B cell (primary cell): ENCODE data around the gene TTLL11. TPM values are rescaled to one million over a fixed set of nuclear protein-coding genes. Genes with fewer than 3 reads are reported as not detected.

Experiments
- ATAC-seq: fragments of 200-7000 bp; cut with Tn5 transposase; one replicate; pipeline ENCODE4 v1.10.0; 2021; ENCODE audit warnings: low read depth, mild to moderate bottlenecking, moderate number of reproducible peaks, moderate library complexity
- CTCF ChIA-PET: fragments of 350-600 bp; sonication (Branson Sonifier 250); formaldehyde crosslinking; loops from one replicate; lab custom pipeline; 2021; ENCODE audit warnings: antibody characterized with exemption, inconsistent platforms; lab: Charles Lee
- POLR2A ChIA-PET: fragments of 350-600 bp; sonication (Branson Sonifier 250); formaldehyde crosslinking; loops from one replicate; lab custom pipeline; 2021; ENCODE audit warnings: antibody characterized with exemption; lab: Charles Lee
- DNase-seq: peaks from one replicate; pipeline ENCODE4 v3.0.0; 2013
- H2AFZ ChIP-seq: 2 replicates; pipeline ENCODE4 v1.6.1; 2012; ENCODE audit warnings: mild to moderate bottlenecking, low read depth, low read length; ENCODE audit not compliant: insufficient read depth, poor library complexity, severe bottlenecking
- H3K27ac ChIP-seq, 2 donors: 1 replicate in 1 of 2; 2 replicates in 1 of 2; pipeline ENCODE4 v1.5.1; 2012 to 2013; ENCODE audit warnings: low read length in 2 of 2, mild to moderate bottlenecking in 2 of 2, moderate library complexity in 1 of 2
- H3K27me3 ChIP-seq, 4 experiments: fragments of 200-600 bp in 1 of 4; sonication (generic) in 1 of 4; replicated peaks in 1 of 4; 1 replicate in 2 of 4; 2 replicates in 2 of 4; pipeline versions ENCODE4 v1.6.1 to v1.7.0; 2013 to 2016; ENCODE audit warnings: low read length in 3 of 4, mild to moderate bottlenecking in 2 of 4, mixed read lengths in 1 of 4, moderate library complexity in 1 of 4; ENCODE audit not compliant: insufficient read depth in 4 of 4, control insufficient read depth in 3 of 4; ENCODE audit errors: control extremely low read depth in 1 of 4
- H3K36me3 ChIP-seq, 2 experiments: replicated peaks in 1 of 2; 1 replicate in 1 of 2; 2 replicates in 1 of 2; pipeline versions ENCODE4 v1.6.1 to v1.7.1; 2013; ENCODE audit warnings: low read length in 1 of 2; ENCODE audit not compliant: insufficient read depth in 2 of 2, control insufficient read depth in 1 of 2; ENCODE audit errors: control extremely low read depth in 1 of 2, extremely low read depth in 1 of 2
- H3K4me1 ChIP-seq, 2 donors: fragments of 200-600 bp in 1 of 2; sonication (generic) in 1 of 2; 1 replicate in 1 of 2; 2 replicates in 1 of 2; pipeline versions ENCODE4 v1.5.1 to v1.6.1; 2013 to 2017; ENCODE audit warnings: low read length in 2 of 2; ENCODE audit not compliant: control insufficient read depth in 2 of 2, insufficient read depth in 2 of 2
- H3K4me2 ChIP-seq: replicated peaks from 2 replicates; pipeline ENCODE3; 2012; ENCODE audit warnings: mild to moderate bottlenecking, low read depth, low read length; ENCODE audit not compliant: poor library complexity, severe bottlenecking
- H3K4me3 ChIP-seq, 5 experiments: fragments of 200-600 bp in 1 of 5; sonication (generic) in 1 of 5; 1 replicate in 3 of 5; 2 replicates in 2 of 5; pipeline versions ENCODE4 v1.5.1 to v1.7.0; 2011 to 2016; ENCODE audit warnings: low read length in 4 of 5, mild to moderate bottlenecking in 4 of 5, low read depth in 2 of 5, control low read depth in 1 of 5, moderate library complexity in 1 of 5; ENCODE audit not compliant: insufficient read depth in 1 of 5; ENCODE audit errors: control extremely low read depth in 1 of 5, extremely low read depth in 1 of 5
- H3K79me2 ChIP-seq: fragments of 200-600 bp; sonication (generic); one replicate; pipeline ENCODE4 v1.6.0; 2016; ENCODE audit warnings: low read length; ENCODE audit not compliant: control insufficient read depth, insufficient read depth
- H3K9ac ChIP-seq: fragments of 200-600 bp; sonication (generic); 2 replicates; pipeline ENCODE4 v1.6.1; 2017; ENCODE audit warnings: mild to moderate bottlenecking, low read length, moderate library complexity
- H3K9me3 ChIP-seq, 3 donors: one replicate each; pipeline versions ENCODE4 v1.6.1 to v1.7.1; 2013; ENCODE audit warnings: low read length in 2 of 3; ENCODE audit not compliant: control insufficient read depth in 2 of 3, insufficient read depth in 1 of 3; ENCODE audit errors: control extremely low read depth in 1 of 3
- H4K20me1 ChIP-seq: 2 replicates; pipeline ENCODE4 v1.6.0; 2012; ENCODE audit warnings: mild to moderate bottlenecking, low read length; ENCODE audit not compliant: insufficient read depth, control insufficient read depth, poor library complexity, severe bottlenecking
- H3K27ac Mint-ChIP-seq: one replicate; pipeline ENCODE4 v1.8.0; 2021; ENCODE audit warnings: mixed read lengths
- H3K27me3 Mint-ChIP-seq: one replicate; pipeline ENCODE4 v1.8.0; 2021; ENCODE audit warnings: mixed read lengths
- H3K4me1 Mint-ChIP-seq: one replicate; pipeline ENCODE4 v1.8.0; 2021; ENCODE audit warnings: mixed read lengths
- H3K4me3 Mint-ChIP-seq: one replicate; pipeline ENCODE4 v1.8.0; 2021; ENCODE audit warnings: mixed read lengths
- H3K9me3 Mint-ChIP-seq: one replicate; pipeline ENCODE4 v1.8.0; 2022; ENCODE audit warnings: mixed read lengths; ENCODE audit not compliant: insufficient read depth
- EZH2 ChIP-seq: IDR thresholded peaks from 2 replicates; pipeline ENCODE4 v1.6.1; 2012; ENCODE audit warnings: borderline replicate concordance, low read depth, mild to moderate bottlenecking, moderate library complexity, low read length; ENCODE audit not compliant: insufficient read depth, poor library complexity, severe bottlenecking
- WGBS: methylation state at CpG from one replicate; pipeline ENCODE4 v1.1.5; 2013; ENCODE audit warnings: missing lambda C conversion rate; ENCODE audit not compliant: insufficient coverage; 5-methylcytosine and 5-hydroxymethylcytosine counted together
- intact Hi-C: fragments of 100-400 bp; cut with micrococcal nuclease; formaldehyde crosslinking; loops from one replicate; pipeline ENCODE4 v1.10.0; 2022
- polyA plus RNA-seq: library from polyadenylated mRNA; depleted of rRNA; stranded (reverse); fragments of >200 nt; gene quantifications from 2 replicates; pipeline ENCODE4 v1.2.3, GENCODE V29; 2012
- total RNA-seq, 2 donors: library from RNA; stranded (reverse); fragments of 120-200 nt in 1 of 2; gene quantifications; 1 replicate in 1 of 2; 2 replicates in 1 of 2; pipeline versions ENCODE4 v1.2.3 to v1.2.4, GENCODE V29; 2013 to 2022
- TF ChIP-seq, protein P1 (sequence below): fragments of 200-600 bp; IDR thresholded peaks from one replicate; pipeline ENCODE4 v1.8.0; 2022; ENCODE audit warnings: antibody characterized with exemption, mild to moderate bottlenecking

Gene TTLL11
- total and polyA plus RNA-seq, 2 donors (not counting 1 experiment from before 2014, with no cell fraction given), result 3.6 to 3.8 TPM

DNA sequence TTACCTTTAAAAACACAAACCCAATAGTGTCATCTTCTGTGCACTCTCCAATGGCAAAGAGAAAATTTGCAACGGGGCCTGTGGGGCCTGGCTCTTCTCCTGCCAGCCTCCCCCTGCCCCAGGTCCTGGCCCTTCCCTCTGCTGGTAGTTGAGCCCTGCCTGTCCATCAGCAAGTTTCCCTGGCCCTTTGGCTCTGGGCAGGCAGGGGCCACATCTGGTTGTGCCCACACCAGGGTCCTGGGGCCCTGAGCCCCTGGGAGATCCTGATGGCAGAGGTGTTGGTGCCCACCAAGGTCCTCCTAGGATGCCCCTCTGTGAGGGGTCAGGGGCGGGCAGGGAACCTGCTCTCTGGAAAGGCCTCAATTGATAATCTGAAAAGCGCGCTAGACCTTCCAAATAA, 284.3 kb downstream of the TTLL11 start:
- no peak overlapping the region for H3K27ac Mint-ChIP-seq
- H3K9me3 ChIP-seq, result peaks cover 0 to 4% (median 0%) of the 10 kb centered on the region in 3 donors
- WGBS, result 62% methylated on average over 4 of the region's 4 CpGs
- no peaks in the 10 kb centered on the region for H3K79me2 ChIP-seq
- no peak overlapping the region for H3K4me3 ChIP-seq
- H3K9me3 Mint-ChIP-seq, result peaks cover 7% of the 10 kb centered on the region
- H3K4me1 Mint-ChIP-seq, result no peaks in the 10 kb centered on the region
- no peak overlapping the region for H3K9ac ChIP-seq
- H3K27me3 ChIP-seq, result no peaks in the 10 kb centered on the region
- ATAC-seq, result no peak
- H3K4me1 ChIP-seq, result no peaks in the 10 kb centered on the region
- ChIA-PET CTCF (no interaction called here), POLR2A (no interaction called here)
- DNase-seq, result no peak
- H4K20me1 ChIP-seq, result no peaks in the 10 kb centered on the region
- no peak overlapping the region for H3K4me2 ChIP-seq
- H3K27me3 Mint-ChIP-seq, result peaks cover 3% of the 10 kb centered on the region
- H3K4me3 Mint-ChIP-seq, result no peak overlapping the region
- no peak overlapping the region for H3K27ac ChIP-seq
- H2AFZ ChIP-seq, result no peak overlapping the region
- intact Hi-C loops, result no loop called here
- TF ChIP-seq, protein P1, sequence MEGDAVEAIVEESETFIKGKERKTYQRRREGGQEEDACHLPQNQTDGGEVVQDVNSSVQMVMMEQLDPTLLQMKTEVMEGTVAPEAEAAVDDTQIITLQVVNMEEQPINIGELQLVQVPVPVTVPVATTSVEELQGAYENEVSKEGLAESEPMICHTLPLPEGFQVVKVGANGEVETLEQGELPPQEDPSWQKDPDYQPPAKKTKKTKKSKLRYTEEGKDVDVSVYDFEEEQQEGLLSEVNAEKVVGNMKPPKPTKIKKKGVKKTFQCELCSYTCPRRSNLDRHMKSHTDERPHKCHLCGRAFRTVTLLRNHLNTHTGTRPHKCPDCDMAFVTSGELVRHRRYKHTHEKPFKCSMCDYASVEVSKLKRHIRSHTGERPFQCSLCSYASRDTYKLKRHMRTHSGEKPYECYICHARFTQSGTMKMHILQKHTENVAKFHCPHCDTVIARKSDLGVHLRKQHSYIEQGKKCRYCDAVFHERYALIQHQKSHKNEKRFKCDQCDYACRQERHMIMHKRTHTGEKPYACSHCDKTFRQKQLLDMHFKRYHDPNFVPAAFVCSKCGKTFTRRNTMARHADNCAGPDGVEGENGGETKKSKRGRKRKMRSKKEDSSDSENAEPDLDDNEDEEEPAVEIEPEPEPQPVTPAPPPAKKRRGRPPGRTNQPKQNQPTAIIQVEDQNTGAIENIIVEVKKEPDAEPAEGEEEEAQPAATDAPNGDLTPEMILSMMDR, result no peak
- no peak for TF ChIP-seq EZH2
- no peaks in the 10 kb centered on the region for H3K36me3 ChIP-seq

DNA sequence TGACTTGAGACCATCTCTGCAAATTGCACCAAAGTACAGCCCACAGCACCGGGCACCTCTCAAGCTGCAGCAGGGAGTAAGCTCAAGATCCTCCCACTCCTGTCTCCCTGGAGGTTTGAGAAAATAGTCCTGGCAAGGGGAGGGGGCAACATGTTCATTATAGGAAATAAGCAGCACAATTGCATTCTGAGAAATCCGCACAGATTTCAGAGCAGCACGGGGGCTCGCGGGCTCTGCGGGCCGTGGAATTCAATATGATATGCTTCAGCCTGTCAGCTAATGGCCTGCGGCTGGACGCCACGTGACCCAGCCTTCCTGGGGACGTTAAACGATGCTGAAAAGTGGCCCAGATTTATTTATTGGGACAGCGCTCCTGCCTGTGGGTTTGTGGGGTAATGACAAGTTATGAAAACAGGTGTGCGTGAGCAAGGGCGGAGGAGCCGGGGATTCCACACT, 285.3 kb downstream of the TTLL11 start:
- CTCF ChIA-PET, result no interaction called here
- H2AFZ ChIP-seq, result no peak overlapping the region

More for the DNA sequence above, 285.3 kb downstream of the TTLL11 start:
- H3K9ac ChIP-seq, result no peak overlapping the region
- no peaks in the 10 kb centered on the region for H3K4me1 ChIP-seq
- Mint-ChIP-seq H3K4me3 (no peak overlapping the region), H3K27me3 (peaks cover 3% of the 10 kb centered on the region), H3K4me1 (no peaks in the 10 kb centered on the region), H3K9me3 (peaks cover 7% of the 10 kb centered on the region), H3K27ac (no peak overlapping the region)
- POLR2A ChIA-PET, result no interaction called here
- DNase-seq (no peak), ATAC-seq (no peak)
- H4K20me1 ChIP-seq, result no peaks in the 10 kb centered on the region
- H3K79me2 ChIP-seq, result no peaks in the 10 kb centered on the region
- peaks cover 0 to 4% (median 0%) of the 10 kb centered on the region in 3 donors for H3K9me3 ChIP-seq
- H3K27ac ChIP-seq, result no peak overlapping the region
- TF ChIP-seq, protein P1, result no peak
- TF ChIP-seq EZH2, result no peak
- no peaks in the 10 kb centered on the region for H3K36me3 ChIP-seq
- intact Hi-C loops, result no loop called here
- peaks cover 0 to 3% (median 0%) of the 10 kb centered on the region in 4 experiments for H3K27me3 ChIP-seq
- H3K4me2 ChIP-seq, result no peak overlapping the region
- H3K4me3 ChIP-seq, result no peak overlapping the region
- 90% methylated on average over 11 of the region's 16 CpGs for WGBS
